ENCODE measurements around the gene ARIH1.

The ARIH1 gene

DNA sequence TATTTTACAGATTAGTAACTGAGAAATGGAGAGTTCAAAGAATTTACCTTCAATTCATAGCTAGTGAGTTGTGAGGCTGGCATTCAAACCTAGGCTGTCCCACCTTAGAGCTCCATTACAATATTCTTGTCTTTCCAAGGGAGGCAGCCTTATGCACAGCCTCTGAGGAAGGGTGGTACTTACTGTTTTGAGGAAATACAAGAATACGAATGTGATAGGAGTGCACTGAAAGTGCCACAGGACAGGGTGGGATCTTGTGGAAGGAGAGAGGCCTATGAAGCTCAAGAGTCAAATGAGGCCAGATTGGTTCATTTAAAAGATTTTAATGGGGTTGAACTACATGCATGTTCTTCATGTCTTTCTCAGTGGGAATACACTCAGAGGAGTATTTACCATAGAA, 86.3 kb downstream of the ARIH1 start:
- DNase-seq (ENCODE audit: low read depth), result no peak
- H3K4me3 ChIP-seq (ENCODE audit: low read length), result no peak overlapping the region
- TF ChIP-seq, protein P1, sequence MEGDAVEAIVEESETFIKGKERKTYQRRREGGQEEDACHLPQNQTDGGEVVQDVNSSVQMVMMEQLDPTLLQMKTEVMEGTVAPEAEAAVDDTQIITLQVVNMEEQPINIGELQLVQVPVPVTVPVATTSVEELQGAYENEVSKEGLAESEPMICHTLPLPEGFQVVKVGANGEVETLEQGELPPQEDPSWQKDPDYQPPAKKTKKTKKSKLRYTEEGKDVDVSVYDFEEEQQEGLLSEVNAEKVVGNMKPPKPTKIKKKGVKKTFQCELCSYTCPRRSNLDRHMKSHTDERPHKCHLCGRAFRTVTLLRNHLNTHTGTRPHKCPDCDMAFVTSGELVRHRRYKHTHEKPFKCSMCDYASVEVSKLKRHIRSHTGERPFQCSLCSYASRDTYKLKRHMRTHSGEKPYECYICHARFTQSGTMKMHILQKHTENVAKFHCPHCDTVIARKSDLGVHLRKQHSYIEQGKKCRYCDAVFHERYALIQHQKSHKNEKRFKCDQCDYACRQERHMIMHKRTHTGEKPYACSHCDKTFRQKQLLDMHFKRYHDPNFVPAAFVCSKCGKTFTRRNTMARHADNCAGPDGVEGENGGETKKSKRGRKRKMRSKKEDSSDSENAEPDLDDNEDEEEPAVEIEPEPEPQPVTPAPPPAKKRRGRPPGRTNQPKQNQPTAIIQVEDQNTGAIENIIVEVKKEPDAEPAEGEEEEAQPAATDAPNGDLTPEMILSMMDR (conservative IDR thresholded peaks at IDR 0.05; ENCODE audit: low read depth, low read length), result no peak

DNA sequence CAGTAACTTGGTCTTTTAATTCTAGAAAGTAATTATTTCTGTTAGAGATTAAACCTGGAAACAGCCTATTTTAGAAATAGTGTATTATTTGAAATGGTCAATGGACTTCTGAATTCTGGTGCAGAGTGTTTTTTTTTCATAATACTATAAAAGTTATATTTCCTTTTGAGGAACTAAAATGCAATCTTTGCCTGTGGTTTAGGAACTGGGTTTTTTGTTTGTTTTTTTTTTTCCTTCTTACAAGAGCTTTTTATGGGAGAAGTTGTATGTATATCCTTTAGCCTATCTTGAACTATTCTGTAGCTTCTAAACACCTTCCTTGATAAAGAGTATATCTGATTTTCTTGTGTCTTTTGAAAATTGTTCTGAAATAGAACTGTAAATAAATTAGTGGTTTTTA, 88.3 kb downstream of the ARIH1 start:
- no peak overlapping the region for H3K4me3 ChIP-seq (ENCODE audit: low read length)
- TF ChIP-seq, protein P1 (conservative IDR thresholded peaks at IDR 0.05; ENCODE audit: low read depth, low read length), result no peak
- DNase-seq (ENCODE audit: low read depth), result no peak

DNA sequence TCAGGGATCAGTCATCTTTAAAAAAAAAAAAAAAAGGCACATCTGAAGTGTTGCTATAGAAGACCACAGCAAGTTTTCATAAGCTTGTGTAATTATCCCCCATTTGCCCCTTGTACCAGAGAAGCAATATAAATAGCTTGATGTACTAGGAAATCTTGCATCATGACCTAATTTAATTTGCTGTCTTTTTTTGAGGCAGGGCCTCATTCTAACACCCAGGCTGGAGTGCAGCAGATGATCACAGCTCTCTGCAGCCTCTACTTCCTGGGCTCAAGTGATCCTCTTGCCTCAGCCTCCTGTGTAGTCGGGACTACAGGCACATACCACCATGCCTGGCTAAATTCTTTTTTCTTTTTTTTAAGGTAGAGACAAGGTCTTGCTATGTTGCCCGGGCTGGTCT, 88.7 kb downstream of the ARIH1 start:
- TF ChIP-seq, protein P1 (conservative IDR thresholded peaks at IDR 0.05; ENCODE audit: low read depth, low read length), result no peak
- H3K4me3 ChIP-seq (ENCODE audit: low read length), result no peak overlapping the region
- no peak for DNase-seq (ENCODE audit: low read depth)

DNA sequence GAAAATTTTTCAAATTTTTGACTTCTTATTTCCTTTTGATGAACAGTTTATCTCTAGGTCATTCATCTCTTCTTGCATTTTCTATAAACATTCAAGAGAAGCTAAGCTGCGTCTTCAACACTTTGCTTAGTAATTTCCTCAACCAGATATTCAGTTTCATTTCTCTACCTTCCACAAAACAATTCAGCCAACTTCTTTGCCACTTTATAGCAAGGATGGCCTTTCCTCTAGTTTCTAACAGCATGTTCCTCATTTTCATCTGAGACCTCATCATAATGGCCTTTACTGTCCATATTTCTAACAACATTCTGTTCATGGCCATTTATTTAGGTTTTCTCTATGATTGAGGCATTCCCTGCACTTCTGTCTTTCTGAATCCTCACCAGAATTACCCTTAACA, 90.0 kb downstream of the ARIH1 start:
- H3K4me3 ChIP-seq (ENCODE audit: low read length), result no peak overlapping the region
- TF ChIP-seq, protein P1 (conservative IDR thresholded peaks at IDR 0.05; ENCODE audit: low read depth, low read length), result no peak
- no peak for DNase-seq (ENCODE audit: low read depth)

DNA sequence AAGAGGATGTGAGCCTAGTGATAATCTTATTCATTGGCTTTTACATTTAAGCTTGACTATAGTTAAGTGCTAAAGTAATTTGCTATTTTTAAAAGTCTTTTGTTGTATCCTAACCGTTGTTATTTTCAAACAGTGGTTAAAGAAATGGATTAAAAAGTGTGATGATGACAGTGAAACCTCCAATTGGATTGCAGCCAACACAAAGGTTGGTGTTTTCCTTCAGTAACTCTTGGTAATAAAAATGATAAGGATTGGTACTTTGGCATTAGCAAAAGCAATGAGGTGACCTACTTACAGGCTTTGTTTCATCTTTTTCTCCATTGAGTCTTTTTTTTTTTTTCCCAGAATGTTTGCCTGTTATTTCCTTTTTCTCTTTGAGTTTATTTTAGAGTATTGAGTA, 92.8 kb downstream of the ARIH1 start:
- DNase-seq (ENCODE audit: low read depth), result no peak
- TF ChIP-seq, protein P1 (conservative IDR thresholded peaks at IDR 0.05; ENCODE audit: low read depth, low read length), result no peak
- H3K4me3 ChIP-seq (ENCODE audit: low read length), result no peak overlapping the region

DNA sequence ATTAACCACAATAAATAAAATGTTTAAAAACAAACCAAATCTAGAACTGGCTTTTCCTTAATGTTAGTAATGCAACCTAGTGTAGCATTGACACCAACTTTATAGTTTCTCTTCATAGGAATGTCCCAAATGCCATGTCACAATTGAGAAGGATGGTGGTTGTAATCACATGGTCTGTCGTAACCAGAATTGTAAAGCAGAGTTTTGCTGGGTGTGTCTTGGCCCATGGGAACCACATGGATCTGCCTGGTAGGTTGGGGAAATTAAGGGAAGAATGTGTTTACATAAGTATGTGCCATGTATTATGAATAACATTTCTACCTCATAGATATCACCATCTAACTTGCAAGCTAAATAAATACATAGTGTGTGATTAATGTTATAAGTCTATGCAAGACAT, 95.9 kb downstream of the ARIH1 start:
- no peak for DNase-seq (ENCODE audit: low read depth)
- H3K4me3 ChIP-seq (ENCODE audit: low read length), result no peak overlapping the region
- TF ChIP-seq, protein P1 (conservative IDR thresholded peaks at IDR 0.05; ENCODE audit: low read depth, low read length), result no peak

DNA sequence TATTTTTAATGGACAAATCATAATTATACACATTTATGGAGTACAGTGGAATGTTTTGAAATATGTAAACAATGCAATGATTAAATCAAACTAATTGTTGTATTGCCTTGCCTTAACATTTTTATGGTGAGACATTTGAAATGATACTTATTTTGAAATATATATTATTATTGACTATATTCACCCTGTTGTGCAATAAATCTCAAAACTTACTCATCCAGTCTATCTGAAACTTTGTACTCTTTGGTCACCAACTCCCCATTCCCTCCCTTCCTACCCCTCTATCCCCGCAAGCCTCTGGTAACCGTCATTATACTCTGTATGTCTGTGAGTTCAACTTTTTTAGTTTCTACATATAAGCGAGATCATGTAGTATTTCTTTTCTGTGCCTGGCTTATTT, 105.7 kb downstream of the ARIH1 start:
- no peak for DNase-seq (ENCODE audit: low read depth)
- TF ChIP-seq, protein P1 (conservative IDR thresholded peaks at IDR 0.05; ENCODE audit: low read depth, low read length), result no peak

More for the DNA sequence above, 105.7 kb downstream of the ARIH1 start:
- no peak overlapping the region for H3K4me3 ChIP-seq (ENCODE audit: low read length)

Data from retinal pigment epithelial cell (primary cell).